Upper lobe of left lung (tissue), 6 donors: ENCODE results near the gene ESPNL. TPM values are rescaled to one million over a fixed set of nuclear protein-coding genes. Genes with fewer than 3 reads are reported as not detected.
A peak's percentile ranks its signal among the peaks of the same experiment; 100 is the strongest.

ENCODE experiments used
- ATAC-seq, 2 donors: fragments of 200-7000 bp; cut with Tn5 transposase; one replicate each; pipeline ENCODE4 v1.9.1; 2022; ENCODE audit warnings: mild to moderate bottlenecking in 2 of 2, moderate library complexity in 2 of 2; ENCODE audit not compliant: low FRiP score in 2 of 2
- DNase-seq, 2 donors: peaks; one replicate each; pipeline ENCODE4 v3.0.0-alpha.2; 2019 to 2020
- H3K27ac ChIP-seq, 4 donors: fragments of 200-600 bp; sonication (generic); one replicate each; pipeline ENCODE4 v1.5.1; 2016 to 2019
- H3K27me3 ChIP-seq, 4 donors: fragments of 200-600 bp; sonication (generic); one replicate each; pipeline ENCODE4 v1.5.1; 2017 to 2019
- H3K36me3 ChIP-seq, 4 donors: fragments of 200-600 bp; sonication (generic); one replicate each; pipeline ENCODE4 v1.5.1; 2016 to 2019
- H3K4me1 ChIP-seq, 4 donors: fragments of 200-600 bp; sonication (generic); one replicate each; pipeline ENCODE4 v1.5.1; 2018 to 2019
- H3K4me3 ChIP-seq, 4 donors: fragments of 200-600 bp; sonication (generic); one replicate each; pipeline ENCODE4 v1.5.1; 2017 to 2019; ENCODE audit warnings: mild to moderate bottlenecking in 2 of 4, moderate library complexity in 1 of 4
- H3K9me3 ChIP-seq, 4 donors: fragments of 200-600 bp; sonication (generic); one replicate each; pipeline ENCODE4 v1.5.1; 2018 to 2019
- CTCF ChIP-seq, 6 experiments: fragments of 450-650 bp in 4 of 6; fragments of 200-600 bp in 2 of 6; sonication (generic) in 2 of 6; IDR thresholded peaks; one replicate each; pipeline ENCODE4 v1.5.1; 2016 to 2019; ENCODE audit warnings: antibody characterized with exemption in 6 of 6
- EP300 ChIP-seq, 4 donors: sonication (generic); formaldehyde crosslinking; IDR thresholded peaks; one replicate each; pipeline ENCODE4 v1.5.1; 2017; ENCODE audit warnings: antibody characterized with exemption in 4 of 4, control low read depth in 2 of 4
- POLR2A ChIP-seq, 4 donors: fragments of 450-650 bp; IDR thresholded peaks; one replicate each; pipeline ENCODE4 v1.5.1; 2016 to 2017; ENCODE audit warnings: antibody characterized with exemption in 4 of 4, mild to moderate bottlenecking in 2 of 4
- POLR2AphosphoS5 ChIP-seq, 2 donors: sonication (generic); formaldehyde crosslinking; IDR thresholded peaks; one replicate each; pipeline ENCODE4 v1.5.1; 2017; ENCODE audit warnings: antibody characterized with exemption in 2 of 2
- WGBS, 2 donors: methylation state at CpG; one replicate each; pipeline ENCODE4 v1.1.5; 2017 to 2018; 5-methylcytosine and 5-hydroxymethylcytosine counted together
- total RNA-seq, 6 donors: library from RNA; depleted of rRNA in 4 of 6; stranded (reverse); fragments of >200 nt in 4 of 6; gene quantifications; one replicate each; pipeline versions ENCODE4 v1.1.0 to v1.2.1, GENCODE V29; 2016 to 2021
- donor health status: DM: no; HTN: no; CAD: no; lungs with moderate emphysema.
- donor health status: DM: no; HTN: yes; CAD: no; lungs with severe emphysema.

The ESPNL gene
- total RNA-seq, 6 donors from 2014 or later: 0.10 to 3.1 (median 0.38) TPM; not detected in 2

GRCh38 chr2:238119756-238120462, 19.8 kb downstream of the ESPNL start:
- WGBS, 2 donors: 53% methylated on average over 5 to 7 of the region's 15 CpGs
- peak in 1 of 2 donors; percentile 50 for DNase-seq

GRCh38 chr2:238120463-238121298, 20.5 kb downstream of the ESPNL start:
- Histone ChIP-seq H3K27ac (no peak overlapping the region), H3K4me1 (no peaks in the 10 kb centered on the region), H3K27me3 (no peaks in the 10 kb centered on the region), H3K9me3 (no peaks in the 10 kb centered on the region), H3K36me3 (no peaks in the 10 kb centered on the region), H3K4me3 (no peak overlapping the region)
- ATAC-seq (no peak), DNase-seq (peak in 1 of 2 donors; percentile 75)
- 32 to 52% methylated on average over 9 to 26 of the region's 30 CpGs for WGBS, 2 donors
- TF ChIP-seq CTCF (IDR thresholded peaks at IDR 0.05) (no peak), POLR2A (IDR thresholded peaks at IDR 0.05) (no peak), EP300 (IDR thresholded peaks at IDR 0.05) (no peak), POLR2AphosphoS5 (IDR thresholded peaks at IDR 0.05) (no peak)

More at GRCh38 chr2:238119756-238120462, 19.8 kb downstream of the ESPNL start:
- H3K4me3 ChIP-seq: no peak overlapping the region
- TF ChIP-seq POLR2AphosphoS5 (IDR thresholded peaks at IDR 0.05): no peak
- TF ChIP-seq POLR2A (IDR thresholded peaks at IDR 0.05): no peak
- TF ChIP-seq CTCF (IDR thresholded peaks at IDR 0.05): no peak
- no peak for TF ChIP-seq EP300 (IDR thresholded peaks at IDR 0.05)
- no peak overlapping the region for H3K27ac ChIP-seq
- H3K4me1 ChIP-seq: no peaks in the 10 kb centered on the region
- H3K9me3 ChIP-seq: no peaks in the 10 kb centered on the region
- no peak for ATAC-seq
- H3K27me3 ChIP-seq: no peaks in the 10 kb centered on the region
- no peaks in the 10 kb centered on the region for H3K36me3 ChIP-seq

GRCh38 chr2:238121511-238122286, 21.6 kb downstream of the ESPNL start:
- TF ChIP-seq CTCF (IDR thresholded peaks at IDR 0.05): no peak
- TF ChIP-seq EP300 (IDR thresholded peaks at IDR 0.05): no peak
- TF ChIP-seq POLR2A (IDR thresholded peaks at IDR 0.05): no peak
- Histone ChIP-seq H3K4me3 (no peak overlapping the region), H3K4me1 (no peaks in the 10 kb centered on the region), H3K9me3 (no peaks in the 10 kb centered on the region), H3K27me3 (no peaks in the 10 kb centered on the region), H3K36me3 (no peaks in the 10 kb centered on the region), H3K27ac (no peak overlapping the region)
- WGBS, 2 donors: 86 to 92% methylated on average over 22 to 27 of the region's 27 CpGs
- DNase-seq (peak in 1 of 2 donors; percentile 61), ATAC-seq (no peak)

- Histone ChIP-seq H3K4me3 (no peak overlapping the region), H3K4me1 (peaks cover 0 to 7% (median 3%) of the 10 kb centered on the region in 4 donors), H3K36me3 (no peaks in the 10 kb centered on the region), H3K9me3 (no peaks in the 10 kb centered on the region), H3K27me3 (no peaks in the 10 kb centered on the region), H3K27ac (no peak overlapping the region)
- 85 to 96% methylated on average over 4 to 28 of the region's 29 CpGs for WGBS, 2 donors
- TF ChIP-seq POLR2AphosphoS5 (IDR thresholded peaks at IDR 0.05) (no peak), POLR2A (IDR thresholded peaks at IDR 0.05) (no peak), EP300 (IDR thresholded peaks at IDR 0.05) (no peak), CTCF (IDR thresholded peaks at IDR 0.05) (no peak)
- ATAC-seq (no peak), DNase-seq (peak in 1 of 2 donors; percentile 58)
These were observed 22.4 kb downstream of the ESPNL start for GRCh38 chr2:238122287-238123217.
